Measurements from ENCODE around the gene GFOD2. TPM values are rescaled to one million over a fixed set of nuclear protein-coding genes. Genes with fewer than 3 reads are reported as not detected.
"Not testable (repeated sequence)": the region's sequence is repeated elsewhere in the genome, so short reads cannot be mapped to it uniquely, and the experiment has no call there.

The GFOD2 gene
- polyA plus RNA-seq, 1 donor = 6.4 TPM

DNA sequence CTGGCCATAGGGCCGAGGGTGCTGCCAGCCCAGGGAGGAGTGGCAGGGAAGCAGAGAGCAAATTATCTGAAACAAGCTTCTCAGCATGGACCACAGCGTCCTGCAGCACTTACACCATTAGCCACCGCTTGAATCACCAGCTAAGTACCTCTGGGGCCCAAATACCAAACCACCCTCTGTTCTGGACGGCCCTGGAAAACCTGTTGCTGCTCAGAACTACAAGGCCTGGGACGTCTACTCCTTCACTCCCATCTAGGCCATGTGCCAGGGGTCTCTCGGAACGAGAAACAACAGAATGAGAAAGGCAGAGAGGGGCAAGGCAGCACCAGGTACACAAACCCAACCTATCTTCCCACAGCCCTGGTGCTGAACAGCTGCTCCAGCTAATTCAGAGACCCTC is 39.9 kb upstream of the GFOD2 start:
- H3K4me1 ChIP-seq (ENCODE audit: control insufficient read depth, insufficient read depth, low read length) = no peaks in the 10 kb centered on the region
- peaks cover 33% of the 10 kb centered on the region for H3K36me3 ChIP-seq (ENCODE audit: control insufficient read depth, insufficient read depth, low read length)
- H3K4me3 ChIP-seq (ENCODE audit: low read length) = no peak overlapping the region
- no peak overlapping the region for H3K27ac ChIP-seq (ENCODE audit: low read length)
- no peaks in the 10 kb centered on the region for H3K9me3 ChIP-seq (ENCODE audit: control insufficient read depth, low read depth, low read length)
- H3K27me3 ChIP-seq (ENCODE audit: control insufficient read depth, insufficient read depth, low read length) = no peaks in the 10 kb centered on the region
- DNase-seq = no peak
- WGBS (ENCODE audit: insufficient coverage, low lambda C conversion rate) = no CpG with 5 or more reads among the region's 7 CpGs

DNA sequence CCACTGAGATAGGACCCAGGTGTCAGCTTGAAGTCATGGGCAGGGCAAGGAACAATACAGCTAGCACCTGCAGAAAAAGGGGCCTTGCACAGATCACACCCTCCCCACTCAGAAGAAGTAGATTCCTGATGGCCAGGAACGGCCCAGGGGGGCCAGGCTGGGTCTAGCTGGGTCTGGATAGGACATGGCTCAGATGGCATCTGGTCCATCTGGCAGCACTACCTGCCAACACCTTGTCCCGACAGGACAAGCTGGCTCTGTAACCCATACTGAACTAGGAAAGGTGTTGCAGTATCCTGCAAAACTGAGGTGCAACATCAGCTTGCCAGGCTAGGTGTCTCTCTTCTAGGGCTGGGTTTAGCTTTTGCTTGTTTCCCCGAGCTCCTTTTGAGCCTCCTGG is 38.9 kb upstream of the GFOD2 start:
- H3K27ac ChIP-seq (ENCODE audit: low read length) = no peak overlapping the region
- peaks cover 32% of the 10 kb centered on the region for H3K36me3 ChIP-seq (ENCODE audit: control insufficient read depth, insufficient read depth, low read length)
- no peaks in the 10 kb centered on the region for H3K4me1 ChIP-seq (ENCODE audit: control insufficient read depth, insufficient read depth, low read length)
- H3K4me3 ChIP-seq (ENCODE audit: low read length) = no peak overlapping the region
- WGBS (ENCODE audit: insufficient coverage, low lambda C conversion rate) = no CpG with 5 or more reads among the region's 3 CpGs
- DNase-seq = no peak
- H3K27me3 ChIP-seq (ENCODE audit: control insufficient read depth, insufficient read depth, low read length) = no peaks in the 10 kb centered on the region
- no peaks in the 10 kb centered on the region for H3K9me3 ChIP-seq (ENCODE audit: control insufficient read depth, low read depth, low read length)

- no CpG with 5 or more reads among the region's 2 CpGs for WGBS (ENCODE audit: insufficient coverage, low lambda C conversion rate)
- H3K4me1 ChIP-seq (ENCODE audit: control insufficient read depth, insufficient read depth, low read length) = no peaks in the 10 kb centered on the region
- no peaks in the 10 kb centered on the region for H3K9me3 ChIP-seq (ENCODE audit: control insufficient read depth, low read depth, low read length)
- peaks cover 15% of the 10 kb centered on the region for H3K36me3 ChIP-seq (ENCODE audit: control insufficient read depth, insufficient read depth, low read length)
- no peak overlapping the region for H3K4me3 ChIP-seq (ENCODE audit: low read length)
- H3K27me3 ChIP-seq (ENCODE audit: control insufficient read depth, insufficient read depth, low read length) = no peaks in the 10 kb centered on the region
- H3K27ac ChIP-seq (ENCODE audit: low read length) = no peak overlapping the region
- DNase-seq = no peak
Measured at GRCh38 chr16:67752641-67753040, 33.5 kb upstream of the GFOD2 start.

DNA sequence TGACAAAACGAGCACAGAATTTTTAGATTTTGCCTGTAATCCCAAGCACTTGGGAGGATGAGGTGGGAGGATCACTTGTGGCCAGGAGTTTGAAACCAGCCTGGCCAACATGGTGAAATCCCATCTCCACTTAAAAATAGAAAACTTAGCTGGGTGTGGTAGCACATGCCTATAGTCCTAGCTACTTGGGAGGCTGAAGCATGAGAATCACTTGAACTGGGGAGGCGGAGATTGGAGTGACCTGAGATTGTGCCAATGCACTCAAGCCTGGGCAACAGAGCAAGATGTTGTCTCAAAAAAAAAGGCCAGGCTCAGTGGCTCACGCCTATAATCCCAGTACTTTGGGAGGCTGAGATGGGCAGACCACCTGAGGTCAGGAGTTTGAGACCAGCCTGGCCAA is 32.2 kb upstream of the GFOD2 start:
- DNase-seq; H3K9me3 ChIP-seq (ENCODE audit: control insufficient read depth, low read depth, low read length); H3K27ac ChIP-seq (ENCODE audit: low read length); H3K4me3 ChIP-seq (ENCODE audit: low read length); H3K27me3 ChIP-seq (ENCODE audit: control insufficient read depth, insufficient read depth, low read length); H3K4me1 ChIP-seq (ENCODE audit: control insufficient read depth, insufficient read depth, low read length): not testable (repeated sequence)
- no CpG with 5 or more reads among the region's 3 CpGs for WGBS (ENCODE audit: insufficient coverage, low lambda C conversion rate)
- H3K36me3 ChIP-seq (ENCODE audit: control insufficient read depth, insufficient read depth, low read length) = peaks cover 12% of the 10 kb centered on the region

GRCh38 chr16:67750466-67750865 is 31.4 kb upstream of the GFOD2 start:
- DNase-seq = no peak

DNA sequence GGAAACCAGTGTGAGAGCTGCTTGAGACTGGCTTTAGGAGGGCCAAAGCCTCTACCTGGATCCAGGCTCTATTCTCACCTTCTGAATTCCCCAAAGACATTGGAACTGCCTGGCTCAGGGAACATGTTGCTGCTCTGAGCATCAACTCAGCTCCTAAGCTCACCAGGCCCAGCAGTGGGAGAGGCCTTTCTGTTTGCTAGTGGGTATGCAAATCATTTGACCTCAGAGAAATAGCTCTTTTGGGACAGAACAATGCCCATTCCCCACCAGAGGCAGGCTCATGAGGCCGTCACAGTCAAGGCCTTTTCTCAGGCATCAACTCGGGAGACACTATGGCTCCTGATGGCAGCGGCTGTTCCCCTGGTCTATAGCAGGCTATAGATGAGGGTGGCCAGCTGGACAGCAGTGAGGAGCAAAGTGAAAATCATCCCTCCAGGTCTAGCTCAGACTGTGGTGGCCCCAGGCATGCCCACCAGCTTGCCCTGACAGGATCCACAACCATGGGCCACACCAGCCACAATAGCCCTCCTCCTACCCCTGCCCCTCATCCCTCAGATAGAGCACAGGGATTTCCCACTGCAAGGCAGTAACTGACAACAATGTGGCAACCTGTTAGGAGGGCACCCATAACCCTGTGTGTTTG is 30.4 kb upstream of the GFOD2 start:
- WGBS (ENCODE audit: insufficient coverage, low lambda C conversion rate) = no CpG with 5 or more reads among the region's 3 CpGs
- no peaks in the 10 kb centered on the region for H3K4me1 ChIP-seq (ENCODE audit: control insufficient read depth, insufficient read depth, low read length)
- no peak for DNase-seq
- H3K9me3 ChIP-seq (ENCODE audit: control insufficient read depth, low read depth, low read length) = no peaks in the 10 kb centered on the region
- H3K36me3 ChIP-seq (ENCODE audit: control insufficient read depth, insufficient read depth, low read length) = peaks cover 4% of the 10 kb centered on the region
- H3K4me3 ChIP-seq (ENCODE audit: low read length) = no peak overlapping the region
- no peaks in the 10 kb centered on the region for H3K27me3 ChIP-seq (ENCODE audit: control insufficient read depth, insufficient read depth, low read length)
- H3K27ac ChIP-seq (ENCODE audit: low read length) = no peak overlapping the region

More at GRCh38 chr16:67750466-67750865, 31.4 kb upstream of the GFOD2 start:
- no peaks in the 10 kb centered on the region for H3K27me3 ChIP-seq (ENCODE audit: control insufficient read depth, insufficient read depth, low read length)
- WGBS (ENCODE audit: insufficient coverage, low lambda C conversion rate) = no CpG with 5 or more reads among the region's 6 CpGs
- peaks cover 7% of the 10 kb centered on the region for H3K36me3 ChIP-seq (ENCODE audit: control insufficient read depth, insufficient read depth, low read length)
- H3K4me1 ChIP-seq (ENCODE audit: control insufficient read depth, insufficient read depth, low read length) = no peaks in the 10 kb centered on the region
- H3K27ac ChIP-seq (ENCODE audit: low read length) = no peak overlapping the region
- no peak overlapping the region for H3K4me3 ChIP-seq (ENCODE audit: low read length)
- no peaks in the 10 kb centered on the region for H3K9me3 ChIP-seq (ENCODE audit: control insufficient read depth, low read depth, low read length)

- Histone ChIP-seq H3K27me3 (ENCODE audit: control insufficient read depth, insufficient read depth, low read length) (no peaks in the 10 kb centered on the region), H3K36me3 (ENCODE audit: control insufficient read depth, insufficient read depth, low read length) (peaks cover 9% of the 10 kb centered on the region), H3K9me3 (ENCODE audit: control insufficient read depth, low read depth, low read length) (no peaks in the 10 kb centered on the region), H3K27ac (ENCODE audit: low read length) (no peak overlapping the region), H3K4me1 (ENCODE audit: control insufficient read depth, insufficient read depth, low read length) (no peaks in the 10 kb centered on the region), H3K4me3 (ENCODE audit: low read length) (no peak overlapping the region)
- 20% methylated on average over 1 of the region's 3 CpGs for WGBS (ENCODE audit: insufficient coverage, low lambda C conversion rate)
- no peak for DNase-seq
Measured at GRCh38 chr16:67748834-67749233, 29.7 kb upstream of the GFOD2 start.

GRCh38 chr16:67746846-67747245 is 27.7 kb upstream of the GFOD2 start:
- H3K9me3 ChIP-seq (ENCODE audit: control insufficient read depth, low read depth, low read length) = no peaks in the 10 kb centered on the region
- H3K27ac ChIP-seq (ENCODE audit: low read length) = no peak overlapping the region
- no peaks in the 10 kb centered on the region for H3K4me1 ChIP-seq (ENCODE audit: control insufficient read depth, insufficient read depth, low read length)
- H3K27me3 ChIP-seq (ENCODE audit: control insufficient read depth, insufficient read depth, low read length) = no peaks in the 10 kb centered on the region
- H3K4me3 ChIP-seq (ENCODE audit: low read length) = no peak overlapping the region
- peaks cover 25% of the 10 kb centered on the region for H3K36me3 ChIP-seq (ENCODE audit: control insufficient read depth, insufficient read depth, low read length)
- DNase-seq = no peak

DNA sequence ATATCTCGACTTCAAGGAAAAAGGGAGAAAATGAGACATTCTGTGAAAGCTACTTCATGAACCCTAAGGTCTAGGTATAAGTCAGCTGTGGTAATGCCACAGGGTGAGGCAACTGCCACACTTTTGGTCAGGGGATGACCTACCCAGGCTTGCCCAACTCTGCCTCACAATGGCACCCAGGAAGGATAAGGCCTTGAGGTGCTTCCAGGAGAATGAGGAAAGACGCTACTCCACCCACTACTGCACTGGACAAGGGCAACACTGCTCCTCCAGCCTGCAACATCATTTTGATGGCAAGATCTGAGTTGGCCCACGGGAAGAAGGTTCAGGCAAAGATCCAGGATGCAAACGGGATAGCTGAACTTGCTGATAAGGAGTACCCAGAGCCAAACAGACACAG is 22.0 kb upstream of the GFOD2 start:
- no peak overlapping the region for H3K4me3 ChIP-seq (ENCODE audit: low read length)
- H3K27ac ChIP-seq (ENCODE audit: low read length) = no peak overlapping the region
- no peaks in the 10 kb centered on the region for H3K4me1 ChIP-seq (ENCODE audit: control insufficient read depth, insufficient read depth, low read length)
- no peaks in the 10 kb centered on the region for H3K9me3 ChIP-seq (ENCODE audit: control insufficient read depth, low read depth, low read length)
- H3K27me3 ChIP-seq (ENCODE audit: control insufficient read depth, insufficient read depth, low read length) = no peaks in the 10 kb centered on the region
- no CpG with 5 or more reads among the region's 4 CpGs for WGBS (ENCODE audit: insufficient coverage, low lambda C conversion rate)
- peaks cover 48% of the 10 kb centered on the region for H3K36me3 ChIP-seq (ENCODE audit: control insufficient read depth, insufficient read depth, low read length)
- no peak for DNase-seq

- no peak for DNase-seq
- WGBS (ENCODE audit: insufficient coverage, low lambda C conversion rate) = no CpG with 5 or more reads among the region's 3 CpGs
- Histone ChIP-seq H3K9me3 (ENCODE audit: control insufficient read depth, low read depth, low read length) (no peaks in the 10 kb centered on the region), H3K36me3 (ENCODE audit: control insufficient read depth, insufficient read depth, low read length) (peaks cover 51% of the 10 kb centered on the region), H3K27me3 (ENCODE audit: control insufficient read depth, insufficient read depth, low read length) (no peaks in the 10 kb centered on the region), H3K4me1 (ENCODE audit: control insufficient read depth, insufficient read depth, low read length) (no peaks in the 10 kb centered on the region), H3K4me3 (ENCODE audit: low read length) (no peak overlapping the region), H3K27ac (ENCODE audit: low read length) (no peak overlapping the region)
Measured at GRCh38 chr16:67740391-67740790, 21.3 kb upstream of the GFOD2 start.

GRCh38 chr16:67736858-67737257 is 17.7 kb upstream of the GFOD2 start:
- H3K27me3 ChIP-seq (ENCODE audit: control insufficient read depth, insufficient read depth, low read length) = no peaks in the 10 kb centered on the region
- no peak overlapping the region for H3K27ac ChIP-seq (ENCODE audit: low read length)
- H3K9me3 ChIP-seq (ENCODE audit: control insufficient read depth, low read depth, low read length) = no peaks in the 10 kb centered on the region
- no peak for DNase-seq
- peaks cover 42% of the 10 kb centered on the region for H3K36me3 ChIP-seq (ENCODE audit: control insufficient read depth, insufficient read depth, low read length)
- no peak overlapping the region for H3K4me3 ChIP-seq (ENCODE audit: low read length)
- H3K4me1 ChIP-seq (ENCODE audit: control insufficient read depth, insufficient read depth, low read length) = no peaks in the 10 kb centered on the region
- WGBS (ENCODE audit: insufficient coverage, low lambda C conversion rate) = no CpG with 5 or more reads among the region's 4 CpGs
